ENCODE data around the gene XRCC5. TPM values are rescaled to one million over a fixed set of nuclear protein-coding genes. Genes with fewer than 3 reads are reported as not detected.

XRCC5 gene
- total RNA-seq, 1 experiment from 2014 or later = 290 TPM

DNA sequence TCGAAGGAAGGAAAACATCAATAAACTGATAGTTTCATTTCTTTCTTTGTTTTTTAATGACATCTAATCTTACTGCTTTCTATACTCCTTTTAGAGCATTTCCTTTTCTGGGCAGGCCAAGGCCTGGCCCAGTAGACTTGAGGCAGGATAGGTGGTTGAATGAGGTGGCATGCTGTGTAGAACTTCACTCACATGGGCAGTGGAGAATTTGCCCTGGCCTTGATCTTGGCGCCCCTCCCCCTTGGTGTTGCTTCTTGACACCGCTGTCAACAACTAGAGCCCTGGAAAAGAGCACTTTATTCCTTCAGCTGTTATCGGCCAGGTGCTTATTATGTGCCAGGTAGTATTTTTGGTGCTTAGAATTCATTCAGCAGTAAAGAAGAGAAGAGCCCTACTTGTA, 37.4 kb downstream of the XRCC5 start:
- H4K20me1 ChIP-seq (ENCODE audit: low read length) = peaks cover 4% of the 10 kb centered on the region; the same call in 1 of the 2 replicates
- H3K4me2 ChIP-seq (ENCODE audit: low read length) = no peak overlapping the region
- H3K9ac ChIP-seq (ENCODE audit: low read length) = no peak overlapping the region
- intact Hi-C loops (cut with micrococcal nuclease) = no loop called here
- DNase-seq (no peak), ATAC-seq (no peak)
- H3K4me1 ChIP-seq (ENCODE audit: insufficient read depth, low read length) = peaks cover 8% of the 10 kb centered on the region; the same call in 1 of the 2 replicates
- ChIA-PET POLR2A (ENCODE audit: unreplicated experiment) (no interaction called here), CTCF (no interaction called here)
- no peaks in the 10 kb centered on the region for H3K9me2 ChIP-seq (replicated peaks; ENCODE audit: low read length)
- H3K27ac ChIP-seq (ENCODE audit: low read length) = no peak overlapping the region
- H3K36me3 ChIP-seq (ENCODE audit: low read depth, low read length) = peaks cover 90% of the 10 kb centered on the region
- H3K9me3 ChIP-seq (ENCODE audit: low read length) = no peaks in the 10 kb centered on the region
- H3F3A ChIP-seq (ENCODE audit: low read length, unreplicated experiment) = no peaks in the 10 kb centered on the region
- no TSS peak for BruUV-seq (replicated peaks)
- H3K27me3 ChIP-seq (ENCODE audit: low read length) = no peaks in the 10 kb centered on the region
- H3K4me3 ChIP-seq (ENCODE audit: low read length) = no peak overlapping the region
- peaks cover 6% of the 10 kb centered on the region; the same call in 1 of the 2 replicates for H3K79me2 ChIP-seq (ENCODE audit: low read length)
- TF ChIP-seq EZH2 (IDR thresholded peaks at IDR 0.05; ENCODE audit: low read length, unreplicated experiment) (no peak), EZH2phosphoT487 (IDR thresholded peaks at IDR 0.05; ENCODE audit: borderline replicate concordance, low read length) (no peak), CTCF (conservative IDR thresholded peaks at IDR 0.05; ENCODE audit: low read depth, low read length) (no peak)
- H2AFZ ChIP-seq (ENCODE audit: low read length) = no peak overlapping the region

GRCh38 chr2:216147172-216148131, 38.3 kb downstream of the XRCC5 start:
- ATAC-seq (peak; percentile 18; the same call in 1 of the 2 replicates), DNase-seq (no peak)
- Histone ChIP-seq H3K79me2 (ENCODE audit: low read length) (peaks cover 6% of the 10 kb centered on the region; the same call in 1 of the 2 replicates), H3K36me3 (ENCODE audit: low read depth, low read length) (peaks cover 87% of the 10 kb centered on the region), H3K27ac (ENCODE audit: low read length) (no peak overlapping the region), H2AFZ (ENCODE audit: low read length) (no peak overlapping the region), H3K4me2 (ENCODE audit: low read length) (no peak overlapping the region), H3F3A (ENCODE audit: low read length, unreplicated experiment) (no peaks in the 10 kb centered on the region), H3K9ac (ENCODE audit: low read length) (no peak overlapping the region), H4K20me1 (ENCODE audit: low read length) (peaks cover 4% of the 10 kb centered on the region; the same call in 1 of the 2 replicates), H3K4me1 (ENCODE audit: insufficient read depth, low read length) (peaks cover 8% of the 10 kb centered on the region; the same call in 1 of the 2 replicates), H3K27me3 (ENCODE audit: low read length) (no peaks in the 10 kb centered on the region), H3K9me2 (replicated peaks; ENCODE audit: low read length) (no peaks in the 10 kb centered on the region), H3K9me3 (ENCODE audit: low read length) (no peaks in the 10 kb centered on the region), H3K4me3 (ENCODE audit: low read length) (no peak overlapping the region)
- ChIA-PET CTCF (no interaction called here), POLR2A (ENCODE audit: unreplicated experiment) (no interaction called here)
- TF ChIP-seq EZH2 (IDR thresholded peaks at IDR 0.05; ENCODE audit: low read length, unreplicated experiment) (no peak), EZH2phosphoT487 (IDR thresholded peaks at IDR 0.05; ENCODE audit: borderline replicate concordance, low read length) (no peak), CTCF (conservative IDR thresholded peaks at IDR 0.05; ENCODE audit: low read depth, low read length) (no peak)
- BruUV-seq (replicated peaks) = no TSS peak
- intact Hi-C loops (cut with micrococcal nuclease) = no loop called here

Measured in PC-3 (cell line).